Measurements from ENCODE around the gene RAB24.

RAB24 gene

DNA sequence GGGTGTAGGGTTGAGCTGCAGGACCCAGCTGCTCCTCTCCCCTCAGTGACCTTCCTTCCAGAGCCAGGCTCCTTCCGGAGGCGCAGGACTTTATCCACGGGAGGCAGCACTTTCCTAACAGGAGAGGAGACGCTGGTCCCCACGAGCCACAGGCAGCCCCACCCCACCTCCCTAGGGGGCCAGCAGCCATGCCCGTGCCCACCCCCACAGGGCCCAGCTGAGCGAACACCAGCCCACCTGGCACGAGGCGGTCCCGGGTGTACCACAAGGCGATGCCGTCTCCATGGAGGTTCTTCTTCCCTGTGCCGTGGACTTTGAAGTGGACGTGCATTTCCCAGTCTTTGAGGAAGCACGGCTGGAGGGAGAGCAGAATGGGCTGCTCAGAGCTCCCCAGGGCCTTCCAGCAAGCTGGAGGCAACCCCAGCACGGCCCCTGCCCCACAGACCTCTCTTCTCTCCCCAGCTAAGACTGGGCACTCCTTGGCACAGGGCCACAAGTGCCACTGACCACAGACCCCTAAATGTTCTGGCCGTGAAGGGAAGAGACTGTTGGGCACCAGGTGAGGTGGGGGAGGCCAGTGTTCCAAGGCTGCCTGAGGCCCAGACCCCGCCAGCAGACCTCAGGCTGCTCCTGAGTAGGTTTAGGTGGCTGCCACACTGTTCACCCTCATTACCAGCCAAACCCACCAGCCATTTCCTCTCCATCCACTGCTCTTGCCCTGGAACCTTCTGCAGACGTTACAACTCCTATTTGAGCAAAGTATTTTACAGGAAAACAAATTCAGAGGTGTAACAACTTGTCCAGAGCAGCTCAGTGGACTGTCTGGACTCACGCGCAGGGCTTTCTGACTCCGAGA lies 35.0 kb upstream of the RAB24 start:
- no peaks in the 10 kb centered on the region for H3K27me3 ChIP-seq (replicated peaks in 2 of 5; ENCODE audit: control insufficient read depth in 4 of 5, insufficient read depth in 5 of 5, low read length in 4 of 5)
- no peaks in the 10 kb centered on the region for H3K9me3 ChIP-seq (ENCODE audit: control extremely low read depth in 1 of 5, control insufficient read depth in 4 of 5, insufficient read depth in 2 of 5, low read depth in 1 of 5, low read length in 4 of 5)
- H3K27ac ChIP-seq (ENCODE audit: insufficient read depth in 1 of 2, low read depth in 1 of 2, low read length in 2 of 2, poor library complexity in 1 of 2, severe bottlenecking in 2 of 2): no peak overlapping the region
- CTCF ChIA-PET: interaction anchor here (0.9 to 10.2 kb wide), 6 partner anchors 12 to 29 kb away, joined by 3 to 162 read pairs (median 5); partner anchors contain the start of genes LMAN2 and RGS14
- 94% methylated on average over 21 of the region's 22 CpGs for WGBS (ENCODE audit: insufficient coverage)
- POLR2A ChIA-PET: no interaction called here
- no peak overlapping the region for H3K4me3 ChIP-seq (ENCODE audit: control insufficient read depth in 1 of 7, extremely low read depth in 1 of 7, insufficient read depth in 4 of 7, low read depth in 2 of 7, low read length in 6 of 7)
- peaks cover 0 to 6% (median 4%) of the 10 kb centered on the region in 4 experiments for H3K4me1 ChIP-seq (ENCODE audit: control extremely low read depth in 1 of 4, control insufficient read depth in 4 of 4, insufficient read depth in 4 of 4, low read length in 3 of 4)
- DNase-seq: no peak
- H3K36me3 ChIP-seq (ENCODE audit: control insufficient read depth in 4 of 4, insufficient read depth in 4 of 4, low read length in 3 of 4): peaks cover 6 to 75% (median 63%) of the 10 kb centered on the region in 4 experiments

DNA sequence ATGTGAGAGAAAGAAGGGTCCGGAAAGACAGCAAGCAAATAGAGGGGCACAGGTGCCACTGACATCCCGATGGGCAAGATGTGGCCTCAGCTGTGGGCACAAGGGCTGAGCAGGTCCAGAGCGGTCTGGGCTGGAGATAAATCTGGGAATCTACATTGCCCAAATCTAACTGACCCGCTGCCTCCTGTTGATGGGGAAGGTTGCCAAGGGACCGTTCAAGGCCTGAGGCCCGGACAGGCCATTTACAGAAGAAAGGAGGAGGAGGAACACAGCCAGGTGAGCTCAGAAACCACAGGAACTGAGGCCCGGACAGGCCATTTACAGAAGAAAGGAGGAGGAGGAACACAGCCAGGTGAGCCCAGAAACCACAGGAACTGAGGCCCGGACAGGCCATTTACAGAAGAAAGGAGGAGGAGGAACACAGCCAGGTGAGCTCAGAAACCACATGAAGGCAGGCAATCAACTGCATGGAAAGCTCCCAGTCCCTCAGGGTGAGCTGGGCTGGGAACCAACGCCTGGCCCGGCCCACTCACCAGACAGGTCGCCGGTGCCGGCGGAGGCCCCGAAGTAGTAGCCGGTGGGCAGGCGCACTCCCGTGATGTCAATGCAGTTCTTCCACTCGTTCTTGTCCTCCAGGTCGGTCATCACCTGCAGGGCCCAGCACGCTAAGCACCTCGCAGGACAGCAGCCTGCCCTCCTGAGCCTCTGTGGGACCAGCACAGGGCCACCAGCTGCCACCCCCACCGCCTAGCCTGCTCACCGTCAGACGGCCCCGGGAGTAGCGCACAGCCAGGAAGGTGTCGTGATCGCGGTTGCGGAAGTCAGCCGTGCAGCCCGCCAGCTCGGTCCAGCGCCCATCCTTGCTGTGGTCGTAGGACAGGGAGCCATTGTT lies 33.3 kb upstream of the RAB24 start:
- Histone ChIP-seq H3K27ac (ENCODE audit: insufficient read depth in 1 of 2, low read depth in 1 of 2, low read length in 2 of 2, poor library complexity in 1 of 2, severe bottlenecking in 2 of 2) (no peak overlapping the region), H3K9me3 (ENCODE audit: control extremely low read depth in 1 of 5, control insufficient read depth in 4 of 5, insufficient read depth in 2 of 5, low read depth in 1 of 5, low read length in 4 of 5) (no peaks in the 10 kb centered on the region), H3K27me3 (replicated peaks in 2 of 5; ENCODE audit: control insufficient read depth in 4 of 5, insufficient read depth in 5 of 5, low read length in 4 of 5) (no peaks in the 10 kb centered on the region), H3K4me3 (ENCODE audit: control insufficient read depth in 1 of 7, extremely low read depth in 1 of 7, insufficient read depth in 4 of 7, low read depth in 2 of 7, low read length in 6 of 7) (no peak overlapping the region), H3K4me1 (ENCODE audit: control extremely low read depth in 1 of 4, control insufficient read depth in 4 of 4, insufficient read depth in 4 of 4, low read length in 3 of 4) (peaks cover 6 to 20% (median 17%) of the 10 kb centered on the region in 4 experiments), H3K36me3 (ENCODE audit: control insufficient read depth in 4 of 4, insufficient read depth in 4 of 4, low read length in 3 of 4) (peaks cover 6 to 82% (median 61%) of the 10 kb centered on the region in 4 experiments)
- ChIA-PET POLR2A (no interaction called here), CTCF (interaction anchor here (0.8 to 10.2 kb wide), 16 partner anchors 9 to 67 kb away, joined by 3 to 162 read pairs (median 6); partner anchors contain the start of gene RGS14)
- 97% methylated on average over 28 of the region's 36 CpGs for WGBS (ENCODE audit: insufficient coverage)
- DNase-seq: no peak

DNA sequence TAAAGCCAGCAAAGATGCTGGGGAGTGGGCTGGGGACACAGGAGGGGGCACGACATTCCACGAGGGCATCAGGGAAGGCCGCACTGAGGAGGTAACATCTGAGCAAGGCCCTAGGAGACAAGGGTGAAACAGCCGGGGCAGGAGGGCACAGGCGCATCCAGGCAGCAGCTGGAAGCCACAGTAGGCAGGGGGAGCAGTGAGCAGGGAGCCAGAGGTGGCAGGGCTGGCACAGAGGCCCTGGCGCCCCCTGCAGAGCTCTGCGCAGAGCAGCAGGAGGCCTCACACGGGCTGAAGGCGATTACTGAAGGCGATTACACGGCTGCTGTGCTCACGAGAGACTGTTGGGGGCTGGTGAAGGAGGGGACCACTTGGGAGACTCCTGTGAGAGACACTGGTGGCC lies 32.6 kb upstream of the RAB24 start:
- ChIA-PET CTCF (interaction anchor here (0.8 to 10.2 kb wide), 23 partner anchors 8 to 223 kb away, joined by 3 to 162 read pairs (median 5); partner anchors contain the start of genes MXD3, PRELID1 and RAB24), POLR2A (no interaction called here)
- DNase-seq: peak; percentile 83 to 90 (median 89)
- Histone ChIP-seq H3K36me3 (ENCODE audit: control insufficient read depth in 4 of 4, insufficient read depth in 4 of 4, low read length in 3 of 4) (peaks cover 2 to 77% (median 56%) of the 10 kb centered on the region in 4 experiments), H3K4me1 (ENCODE audit: control extremely low read depth in 1 of 4, control insufficient read depth in 4 of 4, insufficient read depth in 4 of 4, low read length in 3 of 4) (peaks cover 6 to 27% (median 24%) of the 10 kb centered on the region in 4 experiments), H3K27ac (ENCODE audit: insufficient read depth in 1 of 2, low read depth in 1 of 2, low read length in 2 of 2, poor library complexity in 1 of 2, severe bottlenecking in 2 of 2) (no peak overlapping the region), H3K27me3 (replicated peaks in 2 of 5; ENCODE audit: control insufficient read depth in 4 of 5, insufficient read depth in 5 of 5, low read length in 4 of 5) (no peaks in the 10 kb centered on the region), H3K9me3 (ENCODE audit: control extremely low read depth in 1 of 5, control insufficient read depth in 4 of 5, insufficient read depth in 2 of 5, low read depth in 1 of 5, low read length in 4 of 5) (no peaks in the 10 kb centered on the region), H3K4me3 (ENCODE audit: control insufficient read depth in 1 of 7, extremely low read depth in 1 of 7, insufficient read depth in 4 of 7, low read depth in 2 of 7, low read length in 6 of 7) (no peak overlapping the region)
- WGBS (ENCODE audit: insufficient coverage): 61% methylated on average over 12 of the region's 12 CpGs

DNA sequence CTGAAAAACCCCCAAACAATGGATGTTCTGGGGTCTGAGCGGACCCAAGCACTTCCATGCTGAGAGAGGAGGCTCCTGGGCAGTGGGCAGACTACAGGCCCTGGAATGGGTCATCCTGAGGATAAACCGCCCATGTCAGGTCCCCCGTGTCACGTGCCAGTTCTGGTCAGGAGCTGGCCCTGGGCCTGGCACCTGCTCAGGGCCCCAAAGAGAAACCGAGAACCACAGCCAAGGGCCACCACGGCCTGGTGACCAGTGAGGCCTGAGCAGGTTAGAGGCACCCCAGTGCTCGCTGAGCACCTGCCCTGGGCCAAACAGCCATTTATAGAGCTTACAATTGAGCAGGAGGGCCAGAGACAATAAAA lies 32.2 kb upstream of the RAB24 start:
- peaks cover 2 to 81% (median 56%) of the 10 kb centered on the region in 4 experiments for H3K36me3 ChIP-seq (ENCODE audit: control insufficient read depth in 4 of 4, insufficient read depth in 4 of 4, low read length in 3 of 4)
- POLR2A ChIA-PET: no interaction called here
- 99% methylated on average over 7 of the region's 7 CpGs for WGBS (ENCODE audit: insufficient coverage)

DNA sequence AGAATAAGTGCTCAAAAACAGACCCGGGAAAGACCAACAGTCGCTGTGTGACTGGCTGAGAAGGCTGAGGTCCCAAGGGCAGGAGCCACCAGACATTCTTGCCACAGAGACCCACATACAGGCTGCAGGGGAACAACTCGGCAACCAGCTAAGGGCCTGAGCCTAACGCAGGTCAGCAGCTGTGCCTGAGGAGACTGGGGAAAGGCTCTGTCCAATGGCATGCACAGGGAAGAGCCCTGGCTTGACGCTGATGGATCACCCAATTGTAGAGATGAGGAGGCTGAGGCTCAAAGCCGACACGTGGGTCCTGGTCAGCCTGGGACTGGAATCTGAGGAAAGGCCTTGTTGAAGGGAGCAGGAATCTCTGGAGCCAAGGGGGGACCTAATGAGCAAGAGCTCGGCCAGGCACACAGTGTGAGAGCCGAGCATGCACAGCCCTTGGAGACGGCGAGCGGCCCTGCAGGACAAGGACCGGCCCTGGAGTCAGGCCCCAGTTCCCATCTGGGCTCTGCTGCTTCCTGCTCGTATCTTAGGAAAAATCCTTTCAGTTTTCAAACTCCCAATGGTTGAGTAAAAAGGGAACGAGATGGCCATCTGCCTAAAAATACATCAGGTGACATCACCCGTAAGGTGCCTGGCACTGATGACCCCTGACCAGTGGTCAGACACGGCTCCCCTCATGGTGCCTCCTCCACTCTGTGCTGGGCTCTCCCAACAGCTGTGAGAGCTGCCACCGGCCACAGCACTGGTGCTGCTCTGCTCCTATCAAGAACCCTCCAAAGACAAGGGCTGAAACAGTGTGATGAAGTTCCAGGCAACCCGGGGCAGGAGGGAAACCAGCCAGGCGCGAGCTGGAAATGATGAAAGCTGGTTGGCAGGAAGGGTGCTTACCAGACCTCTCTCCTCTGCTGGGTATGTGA lies 31.5 kb upstream of the RAB24 start:
- WGBS (ENCODE audit: insufficient coverage): 98% methylated on average over 17 of the region's 21 CpGs
- DNase-seq: no peak
- ChIA-PET CTCF (interaction anchor here (0.8 to 10.2 kb wide), 27 partner anchors 9 to 222 kb away, joined by 3 to 162 read pairs (median 5); partner anchors contain the start of genes MXD3, PRELID1, RAB24 and RGS14), POLR2A (no interaction called here)
- Histone ChIP-seq H3K9me3 (ENCODE audit: control extremely low read depth in 1 of 5, control insufficient read depth in 4 of 5, insufficient read depth in 2 of 5, low read depth in 1 of 5, low read length in 4 of 5) (no peaks in the 10 kb centered on the region), H3K27me3 (replicated peaks in 2 of 5; ENCODE audit: control insufficient read depth in 4 of 5, insufficient read depth in 5 of 5, low read length in 4 of 5) (no peaks in the 10 kb centered on the region), H3K4me1 (ENCODE audit: control extremely low read depth in 1 of 4, control insufficient read depth in 4 of 4, insufficient read depth in 4 of 4, low read length in 3 of 4) (peaks cover 9 to 38% (median 35%) of the 10 kb centered on the region in 4 experiments), H3K36me3 (ENCODE audit: control insufficient read depth in 4 of 4, insufficient read depth in 4 of 4, low read length in 3 of 4) (peaks cover 2 to 85% (median 58%) of the 10 kb centered on the region in 4 experiments), H3K4me3 (ENCODE audit: control insufficient read depth in 1 of 7, extremely low read depth in 1 of 7, insufficient read depth in 4 of 7, low read depth in 2 of 7, low read length in 6 of 7) (no peak overlapping the region), H3K27ac (ENCODE audit: insufficient read depth in 1 of 2, low read depth in 1 of 2, low read length in 2 of 2, poor library complexity in 1 of 2, severe bottlenecking in 2 of 2) (no peak overlapping the region)

More for the DNA sequence above, 32.2 kb upstream of the RAB24 start:
- Histone ChIP-seq H3K4me1 (ENCODE audit: control extremely low read depth in 1 of 4, control insufficient read depth in 4 of 4, insufficient read depth in 4 of 4, low read length in 3 of 4) (peaks cover 6 to 32% (median 28%) of the 10 kb centered on the region in 4 experiments), H3K27ac (ENCODE audit: insufficient read depth in 1 of 2, low read depth in 1 of 2, low read length in 2 of 2, poor library complexity in 1 of 2, severe bottlenecking in 2 of 2) (no peak overlapping the region), H3K27me3 (replicated peaks in 2 of 5; ENCODE audit: control insufficient read depth in 4 of 5, insufficient read depth in 5 of 5, low read length in 4 of 5) (no peaks in the 10 kb centered on the region), H3K9me3 (ENCODE audit: control extremely low read depth in 1 of 5, control insufficient read depth in 4 of 5, insufficient read depth in 2 of 5, low read depth in 1 of 5, low read length in 4 of 5) (no peaks in the 10 kb centered on the region), H3K4me3 (ENCODE audit: control insufficient read depth in 1 of 7, extremely low read depth in 1 of 7, insufficient read depth in 4 of 7, low read depth in 2 of 7, low read length in 6 of 7) (no peak overlapping the region)
- no peak for DNase-seq
- CTCF ChIA-PET: interaction anchor here (0.8 to 10.2 kb wide), 23 partner anchors 8 to 222 kb away, joined by 3 to 162 read pairs (median 5); partner anchors contain the start of genes MXD3, PRELID1 and RAB24

DNA sequence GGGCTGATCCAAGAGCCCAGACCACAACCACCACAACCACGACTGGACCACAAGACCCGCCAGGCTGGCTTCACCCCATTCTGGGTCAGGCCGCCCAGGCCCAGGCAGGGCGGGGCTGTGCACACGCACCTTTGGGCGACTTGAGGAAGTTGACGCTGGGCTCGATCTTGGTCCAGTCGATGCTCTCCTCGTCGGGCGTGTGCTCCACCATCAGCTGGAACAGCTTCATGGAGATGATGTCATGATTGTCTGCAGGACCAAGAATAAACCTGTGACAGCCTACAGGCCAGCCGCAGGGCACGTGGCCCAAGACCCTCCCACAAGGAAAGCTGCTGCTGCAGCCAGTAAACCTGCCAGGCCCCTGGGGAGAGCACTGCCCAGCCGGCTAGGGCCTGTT lies 30.6 kb upstream of the RAB24 start:
- CTCF ChIA-PET: interaction anchor here (1.0 to 10.2 kb wide), 14 partner anchors 9 to 56 kb away, joined by 3 to 162 read pairs (median 8); partner anchors contain the start of genes LMAN2 and RGS14
- Histone ChIP-seq H3K4me1 (ENCODE audit: control extremely low read depth in 1 of 4, control insufficient read depth in 4 of 4, insufficient read depth in 4 of 4, low read length in 3 of 4) (peaks cover 3 to 46% (median 35%) of the 10 kb centered on the region in 4 experiments), H3K36me3 (ENCODE audit: control insufficient read depth in 4 of 4, insufficient read depth in 4 of 4, low read length in 3 of 4) (peaks cover 2 to 85% (median 56%) of the 10 kb centered on the region in 4 experiments), H3K4me3 (ENCODE audit: control insufficient read depth in 1 of 7, extremely low read depth in 1 of 7, insufficient read depth in 4 of 7, low read depth in 2 of 7, low read length in 6 of 7) (no peak overlapping the region), H3K27ac (ENCODE audit: insufficient read depth in 1 of 2, low read depth in 1 of 2, low read length in 2 of 2, poor library complexity in 1 of 2, severe bottlenecking in 2 of 2) (no peak overlapping the region), H3K27me3 (replicated peaks in 2 of 5; ENCODE audit: control insufficient read depth in 4 of 5, insufficient read depth in 5 of 5, low read length in 4 of 5) (no peaks in the 10 kb centered on the region), H3K9me3 (ENCODE audit: control extremely low read depth in 1 of 5, control insufficient read depth in 4 of 5, insufficient read depth in 2 of 5, low read depth in 1 of 5, low read length in 4 of 5) (no peaks in the 10 kb centered on the region)
- POLR2A ChIA-PET: interaction anchor here (0.6 kb wide), 1 partner anchor 35 kb away, joined by 5 read pairs; no protein-coding TSS in a partner anchor
- DNase-seq: no peak
- 92% methylated on average over 14 of the region's 15 CpGs for WGBS (ENCODE audit: insufficient coverage)

All from common myeloid progenitor, CD34-positive (primary cell).